ENCODE measurements around the gene DYNLL1. TPM values are rescaled to one million over a fixed set of nuclear protein-coding genes. Genes with fewer than 3 reads are reported as not detected.

DYNLL1 gene
- total and polyA plus RNA-seq, 2 of the 13 experiments (the other 11 are each of a cell fraction or from before 2014, with no cell fraction given) = 271 to 294 TPM

DNA sequence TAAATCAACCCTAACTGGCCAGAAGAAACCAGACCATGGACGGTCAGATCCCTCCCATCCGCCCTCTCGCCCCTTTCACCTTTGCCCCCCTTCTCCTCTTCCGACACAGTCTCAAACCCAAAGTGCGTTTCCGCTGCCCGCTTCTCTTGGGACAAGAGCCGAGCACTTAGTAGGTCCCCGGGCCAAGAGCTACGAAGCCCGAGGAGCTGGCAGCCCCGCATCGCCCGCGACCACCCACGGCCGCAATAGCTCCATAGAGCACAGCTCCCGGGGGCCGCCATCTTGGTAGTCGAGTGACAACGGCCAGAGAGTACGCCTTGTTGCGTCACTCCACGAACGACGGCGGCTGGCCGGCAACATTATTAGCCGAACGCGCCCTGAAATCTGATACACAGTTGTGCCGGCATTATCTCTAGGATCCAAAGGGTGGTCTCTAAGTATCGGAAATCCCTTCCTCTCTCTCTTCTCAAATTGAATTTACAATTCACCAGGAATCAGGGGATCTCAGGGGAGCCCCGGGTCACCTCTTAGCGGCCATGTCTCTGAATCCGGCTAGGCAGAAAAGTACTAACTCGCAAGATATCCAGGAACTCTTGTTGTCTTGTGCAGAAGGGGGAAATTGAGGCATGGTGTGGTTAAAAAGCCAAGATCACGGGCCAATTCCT, 33.1 kb downstream of the DYNLL1 start, which contains the start of gene COQ5 (continued):
- TF ChIP-seq ZNF558 (CRISPR knock-in tag; IDR thresholded peaks at IDR 0.05; ENCODE audit: borderline replicate concordance) (no peak; the same call in 1 of the 2 replicates), ZNF782 (CRISPR knock-in tag; IDR thresholded peaks at IDR 0.05; ENCODE audit: borderline replicate concordance) (no peak), KLF9 (CRISPR knock-in tag; IDR thresholded peaks at IDR 0.05; ENCODE audit: low read depth) (no peak), CENPT (CRISPR knock-in tag; IDR thresholded peaks at IDR 0.05; ENCODE audit: low read depth) (no peak), ZNF333 (CRISPR knock-in tag; IDR thresholded peaks at IDR 0.05; ENCODE audit: borderline replicate concordance) (0 out of 2 replicates have a peak, but pooled peaks have one; percentile 45), ARID5B (CRISPR knock-in tag; IDR thresholded peaks at IDR 0.05) (peak; percentile 57; the same call in 1 of the 2 replicates), ZNF883 (CRISPR knock-in tag; IDR thresholded peaks at IDR 0.05; ENCODE audit: not compliant biosample characterization) (no peak), BCL6 (CRISPR knock-in tag; IDR thresholded peaks at IDR 0.05) (peak; percentile 66), TAF15 (IDR thresholded peaks at IDR 0.05; ENCODE audit: low read depth, low read length, poor library complexity, severe bottlenecking) (peak; percentile 46), CBX2 (IDR thresholded peaks at IDR 0.05; ENCODE audit: low read depth, low read length) (no peak), CBX2 (CRISPR knock-in tag; IDR thresholded peaks at IDR 0.05; ENCODE audit: low read depth) (no peak), NCOR1 (IDR thresholded peaks at IDR 0.05; ENCODE audit: borderline replicate concordance, low read length) (peak; percentile 24; the same call in 1 of the 2 replicates), TAF1 (CRISPR knock-in tag; IDR thresholded peaks at IDR 0.05) (peak; percentile 97), ZNF652 (CRISPR knock-in tag; IDR thresholded peaks at IDR 0.05; ENCODE audit: borderline replicate concordance, low read depth) (no peak), GMEB1 (CRISPR knock-in tag; IDR thresholded peaks at IDR 0.05; ENCODE audit: borderline replicate concordance) (peak; percentile 85), HOXA5 (CRISPR knock-in tag; IDR thresholded peaks at IDR 0.05) (peak; percentile 77), SIN3A (IDR thresholded peaks at IDR 0.05; ENCODE audit: borderline replicate concordance, low read depth, low read length) (peak; percentile 79), ZNF264 (CRISPR knock-in tag; IDR thresholded peaks at IDR 0.05) (peak; percentile 71; the same call in 1 of the 2 replicates)
- TF ChIP-seq, protein P1, sequence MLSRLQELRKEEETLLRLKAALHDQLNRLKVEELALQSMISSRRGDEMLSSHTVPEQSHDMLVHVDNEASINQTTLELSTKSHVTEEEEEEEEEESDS (CRISPR knock-in tag; IDR thresholded peaks at IDR 0.05; ENCODE audit: borderline replicate concordance) = no peak; the same call in 1 of the 2 replicates
- TF ChIP-seq, protein P2, sequence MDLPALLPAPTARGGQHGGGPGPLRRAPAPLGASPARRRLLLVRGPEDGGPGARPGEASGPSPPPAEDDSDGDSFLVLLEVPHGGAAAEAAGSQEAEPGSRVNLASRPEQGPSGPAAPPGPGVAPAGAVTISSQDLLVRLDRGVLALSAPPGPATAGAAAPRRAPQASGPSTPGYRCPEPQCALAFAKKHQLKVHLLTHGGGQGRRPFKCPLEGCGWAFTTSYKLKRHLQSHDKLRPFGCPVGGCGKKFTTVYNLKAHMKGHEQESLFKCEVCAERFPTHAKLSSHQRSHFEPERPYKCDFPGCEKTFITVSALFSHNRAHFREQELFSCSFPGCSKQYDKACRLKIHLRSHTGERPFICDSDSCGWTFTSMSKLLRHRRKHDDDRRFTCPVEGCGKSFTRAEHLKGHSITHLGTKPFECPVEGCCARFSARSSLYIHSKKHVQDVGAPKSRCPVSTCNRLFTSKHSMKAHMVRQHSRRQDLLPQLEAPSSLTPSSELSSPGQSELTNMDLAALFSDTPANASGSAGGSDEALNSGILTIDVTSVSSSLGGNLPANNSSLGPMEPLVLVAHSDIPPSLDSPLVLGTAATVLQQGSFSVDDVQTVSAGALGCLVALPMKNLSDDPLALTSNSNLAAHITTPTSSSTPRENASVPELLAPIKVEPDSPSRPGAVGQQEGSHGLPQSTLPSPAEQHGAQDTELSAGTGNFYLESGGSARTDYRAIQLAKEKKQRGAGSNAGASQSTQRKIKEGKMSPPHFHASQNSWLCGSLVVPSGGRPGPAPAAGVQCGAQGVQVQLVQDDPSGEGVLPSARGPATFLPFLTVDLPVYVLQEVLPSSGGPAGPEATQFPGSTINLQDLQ (CRISPR knock-in tag; IDR thresholded peaks at IDR 0.05) = peak; percentile 82; the same call in 1 of the 2 replicates
